CD8-positive, alpha-beta memory T cell (primary cell): ENCODE measurements around the gene ADGRG3. TPM values are rescaled to one million over a fixed set of nuclear protein-coding genes. Genes with fewer than 3 reads are reported as not detected.

Experiments used
- CTCF ChIA-PET: fragments of 350-600 bp; sonication (Branson Sonifier 250); formaldehyde crosslinking; loops from one replicate; lab custom pipeline; 2021; ENCODE audit warnings: antibody characterized with exemption; lab: Charles Lee
- POLR2A ChIA-PET: fragments of 350-600 bp; sonication (Branson Sonifier 250); formaldehyde crosslinking; loops from one replicate; lab custom pipeline; 2021; ENCODE audit warnings: antibody characterized with exemption; lab: Charles Lee
- DNase-seq, 5 donors: peaks; one replicate each; pipeline versions ENCODE4 v3.0.0 to v3.0.0-alpha.2; 2020 to 2022; ENCODE audit warnings: mixed read lengths in 1 of 5
- H3K27ac ChIP-seq: one replicate; pipeline ENCODE4 v1.7.0; 2013; ENCODE audit warnings: low read depth, mild to moderate bottlenecking, low read length, moderate library complexity
- H3K27me3 ChIP-seq: 2 replicates; pipeline ENCODE4 v1.7.0; 2013; ENCODE audit warnings: low read length, mild to moderate bottlenecking; ENCODE audit not compliant: insufficient read depth, poor library complexity, severe bottlenecking
- H3K36me3 ChIP-seq: 2 replicates; pipeline ENCODE4 v1.7.0; 2013; ENCODE audit warnings: mild to moderate bottlenecking, low read length, moderate library complexity; ENCODE audit not compliant: insufficient read depth
- H3K4me1 ChIP-seq: 2 replicates; pipeline ENCODE4 v1.7.0; 2013; ENCODE audit warnings: mild to moderate bottlenecking, low read length, moderate library complexity; ENCODE audit not compliant: insufficient read depth
- H3K4me3 ChIP-seq: 2 replicates; pipeline ENCODE4 v1.7.0; 2013; ENCODE audit warnings: mild to moderate bottlenecking, low read length
- H3K9me3 ChIP-seq: 2 replicates; pipeline ENCODE4 v1.7.0; 2013; ENCODE audit warnings: mild to moderate bottlenecking, low read length
- H3K27ac Mint-ChIP-seq, 8 donors: one replicate each; pipeline ENCODE4 v1.8.0; 2020 to 2021; ENCODE audit warnings: mixed read lengths in 8 of 8, mild to moderate bottlenecking in 6 of 8, inconsistent platforms in 3 of 8, moderate library complexity in 3 of 8
- H3K27me3 Mint-ChIP-seq, 2 donors: one replicate each; pipeline ENCODE4 v1.8.0; 2020 to 2021; ENCODE audit warnings: mixed read lengths in 2 of 2, mild to moderate bottlenecking in 1 of 2, moderate library complexity in 1 of 2
- H3K36me3 Mint-ChIP-seq, 3 donors: one replicate each; pipeline ENCODE4 v1.8.0; 2020 to 2021; ENCODE audit warnings: mixed read lengths in 3 of 3, inconsistent platforms in 1 of 3, mild to moderate bottlenecking in 1 of 3
- H3K4me1 Mint-ChIP-seq, 3 donors: one replicate each; pipeline ENCODE4 v1.8.0; 2020 to 2021; ENCODE audit warnings: mixed read lengths in 3 of 3, inconsistent platforms in 1 of 3, mild to moderate bottlenecking in 1 of 3
- H3K4me3 Mint-ChIP-seq, 7 donors: one replicate each; pipeline ENCODE4 v1.8.0; 2020 to 2021; ENCODE audit warnings: mixed read lengths in 7 of 7, mild to moderate bottlenecking in 6 of 7, moderate library complexity in 4 of 7, inconsistent platforms in 2 of 7
- H3K9me3 Mint-ChIP-seq, 5 donors: one replicate each; pipeline ENCODE4 v1.8.0; 2020 to 2022; ENCODE audit warnings: mixed read lengths in 5 of 5, mild to moderate bottlenecking in 3 of 5, moderate library complexity in 2 of 5, inconsistent platforms in 1 of 5
- polyA plus RNA-seq: library from polyadenylated mRNA; unstranded; fragments of 300-500 nt; fragmentation: Illumina TruSeq; gene quantifications from one replicate; pipeline ENCODE4 v1.2.3, GENCODE V29; 2021
- total RNA-seq, 2 experiments: library from RNA; stranded (reverse); gene quantifications; one replicate each; pipeline ENCODE4 v1.2.3, GENCODE V29; 2021

The ADGRG3 gene
- total and polyA plus RNA-seq, 3 experiments from 2014 or later = not detected

GRCh38 chr16:57640185-57640584, 27.9 kb upstream of the ADGRG3 start:
- POLR2A ChIA-PET = no interaction called here
- Mint-ChIP-seq H3K36me3 (no peaks in the 10 kb centered on the region), H3K27me3 (no peaks in the 10 kb centered on the region), H3K4me3 (no peak overlapping the region), H3K9me3 (no peaks in the 10 kb centered on the region), H3K27ac (peak overlapping the region in 5 of 8 donors; percentile 36 to 84 (median 51)), H3K4me1 (peaks cover 0 to 27% (median 11%) of the 10 kb centered on the region in 3 donors)
- Histone ChIP-seq H3K9me3 (no peaks in the 10 kb centered on the region), H3K4me3 (no peak overlapping the region), H3K4me1 (no peaks in the 10 kb centered on the region), H3K27me3 (no peaks in the 10 kb centered on the region), H3K36me3 (no peaks in the 10 kb centered on the region), H3K27ac (no peak overlapping the region)
- no peak for DNase-seq
- CTCF ChIA-PET = interaction anchor here (1.0 to 4.4 kb wide), 5 partner anchors 8 to 63 kb away, joined by 3 to 24 read pairs (median 5); no protein-coding TSS in a partner anchor

- Histone ChIP-seq H3K9me3 (no peaks in the 10 kb centered on the region), H3K36me3 (no peaks in the 10 kb centered on the region), H3K4me3 (no peak overlapping the region), H3K27ac (no peak overlapping the region), H3K4me1 (no peaks in the 10 kb centered on the region), H3K27me3 (no peaks in the 10 kb centered on the region)
- Mint-ChIP-seq H3K9me3 (no peaks in the 10 kb centered on the region), H3K27ac (peak overlapping the region in 6 of 8 donors; percentile 36 to 84 (median 48)), H3K36me3 (no peaks in the 10 kb centered on the region), H3K27me3 (no peaks in the 10 kb centered on the region), H3K4me3 (peak overlapping the region in 1 of 7 donors; percentile 19), H3K4me1 (peaks cover 2 to 28% (median 9%) of the 10 kb centered on the region in 3 donors)
- CTCF ChIA-PET = interaction anchor here (1.0 to 4.4 kb wide), 5 partner anchors 8 to 63 kb away, joined by 3 to 24 read pairs (median 5); no protein-coding TSS in a partner anchor
- POLR2A ChIA-PET = no interaction called here
- DNase-seq = no peak
These were observed 27.5 kb upstream of the ADGRG3 start for GRCh38 chr16:57640612-57641011.

- ChIA-PET CTCF (interaction anchor here (1.0 to 4.4 kb wide), 4 partner anchors 12 to 65 kb away, joined by 3 to 24 read pairs (median 4); no protein-coding TSS in a partner anchor), POLR2A (no interaction called here)
- Mint-ChIP-seq H3K4me3 (no peak overlapping the region), H3K9me3 (no peaks in the 10 kb centered on the region), H3K27me3 (peaks cover 0 to 2% of the 10 kb centered on the region in 2 donors), H3K4me1 (peaks cover 14 to 43% (median 15%) of the 10 kb centered on the region in 3 donors), H3K36me3 (no peaks in the 10 kb centered on the region), H3K27ac (peak overlapping the region in 5 of 8 donors; percentile 19 to 97 (median 70))
- Histone ChIP-seq H3K4me1 (no peaks in the 10 kb centered on the region), H3K9me3 (no peaks in the 10 kb centered on the region), H3K36me3 (no peaks in the 10 kb centered on the region), H3K27ac (no peak overlapping the region), H3K4me3 (no peak overlapping the region), H3K27me3 (no peaks in the 10 kb centered on the region)
- no peak for DNase-seq
These were observed 25.7 kb upstream of the ADGRG3 start for GRCh38 chr16:57642160-57643135.

GRCh38 chr16:57643147-57643874, 24.8 kb upstream of the ADGRG3 start:
- Histone ChIP-seq H3K4me3 (no peak overlapping the region), H3K27ac (no peak overlapping the region), H3K9me3 (no peaks in the 10 kb centered on the region), H3K4me1 (peaks cover 7% of the 10 kb centered on the region), H3K36me3 (no peaks in the 10 kb centered on the region), H3K27me3 (no peaks in the 10 kb centered on the region)
- Mint-ChIP-seq H3K4me1 (peaks cover 22 to 47% (median 24%) of the 10 kb centered on the region in 3 donors), H3K36me3 (no peaks in the 10 kb centered on the region), H3K27ac (peak overlapping the region in 6 of 8 donors; percentile 19 to 50 (median 26)), H3K4me3 (no peak overlapping the region), H3K27me3 (peaks cover 0 to 2% of the 10 kb centered on the region in 2 donors), H3K9me3 (no peaks in the 10 kb centered on the region)
- ChIA-PET CTCF (interaction anchor here (0.9 to 4.4 kb wide), 3 partner anchors 42 to 77 kb away, joined by 3 to 24 read pairs (median 4); no protein-coding TSS in a partner anchor), POLR2A (interaction anchor here (0.6 kb wide), 1 partner anchor 60 kb away, joined by 4 read pairs; no protein-coding TSS in a partner anchor)
- DNase-seq = no peak

GRCh38 chr16:57643910-57644309, 24.2 kb upstream of the ADGRG3 start:
- ChIA-PET POLR2A (interaction anchor here (0.6 kb wide), 1 partner anchor 61 kb away, joined by 4 read pairs; no protein-coding TSS in a partner anchor), CTCF (interaction anchor here (0.9 to 4.4 kb wide), 2 partner anchors 67 to 78 kb away, joined by 3 to 24 read pairs; no protein-coding TSS in a partner anchor)
- Histone ChIP-seq H3K27ac (no peak overlapping the region), H3K4me1 (peaks cover 13% of the 10 kb centered on the region), H3K27me3 (no peaks in the 10 kb centered on the region), H3K36me3 (no peaks in the 10 kb centered on the region), H3K9me3 (no peaks in the 10 kb centered on the region), H3K4me3 (no peak overlapping the region)
- H3K36me3 Mint-ChIP-seq = no peaks in the 10 kb centered on the region
- peaks cover 28 to 50% (median 30%) of the 10 kb centered on the region in 3 donors for H3K4me1 Mint-ChIP-seq
- peaks cover 0 to 2% of the 10 kb centered on the region in 2 donors for H3K27me3 Mint-ChIP-seq
- H3K27ac Mint-ChIP-seq = no peak overlapping the region
- no peak for DNase-seq
- H3K4me3 Mint-ChIP-seq = no peak overlapping the region
- no peaks in the 10 kb centered on the region for H3K9me3 Mint-ChIP-seq

- no peaks in the 10 kb centered on the region for H3K27me3 ChIP-seq
- H3K4me1 ChIP-seq = peaks cover 19% of the 10 kb centered on the region
- H3K4me3 ChIP-seq = no peak overlapping the region
- DNase-seq = no peak
- H3K27ac ChIP-seq = no peak overlapping the region
- Mint-ChIP-seq H3K36me3 (no peaks in the 10 kb centered on the region), H3K27me3 (peaks cover 0 to 2% of the 10 kb centered on the region in 2 donors), H3K4me3 (no peak overlapping the region), H3K4me1 (peaks cover 34 to 50% (median 34%) of the 10 kb centered on the region in 3 donors), H3K9me3 (no peaks in the 10 kb centered on the region), H3K27ac (no peak overlapping the region)
- ChIA-PET POLR2A (no interaction called here), CTCF (interaction anchor here (5.5 to 6.4 kb wide), 2 partner anchors 44 to 68 kb away, joined by 42 to 215 read pairs; no protein-coding TSS in a partner anchor)
- H3K9me3 ChIP-seq = no peaks in the 10 kb centered on the region
- H3K36me3 ChIP-seq = no peaks in the 10 kb centered on the region
These were observed 23.6 kb upstream of the ADGRG3 start for GRCh38 chr16:57644383-57645014.

GRCh38 chr16:57645169-57645568, 22.9 kb upstream of the ADGRG3 start:
- no peak for DNase-seq
- Histone ChIP-seq H3K4me3 (no peak overlapping the region), H3K4me1 (peaks cover 20% of the 10 kb centered on the region), H3K27me3 (no peaks in the 10 kb centered on the region), H3K27ac (no peak overlapping the region), H3K9me3 (no peaks in the 10 kb centered on the region), H3K36me3 (no peaks in the 10 kb centered on the region)
- no peaks in the 10 kb centered on the region for H3K36me3 Mint-ChIP-seq
- ChIA-PET POLR2A (no interaction called here), CTCF (interaction anchor here (5.5 to 6.4 kb wide), 4 partner anchors 9 to 68 kb away, joined by 42 to 215 read pairs (median 80); no protein-coding TSS in a partner anchor)
- H3K27me3 Mint-ChIP-seq = peaks cover 0 to 2% of the 10 kb centered on the region in 2 donors
- peaks cover 32 to 48% (median 34%) of the 10 kb centered on the region in 3 donors for H3K4me1 Mint-ChIP-seq
- no peak overlapping the region for H3K27ac Mint-ChIP-seq
- H3K4me3 Mint-ChIP-seq = no peak overlapping the region
- H3K9me3 Mint-ChIP-seq = no peaks in the 10 kb centered on the region
